Fibroblast of mammary gland (primary cell): ENCODE results near the gene HTR2C.

ENCODE experiments used
- DNase-seq: peaks from one replicate; pipeline ENCODE4 v3.0.0-alpha.2; 2010; ENCODE audit warnings: low read depth
- H3K4me3 ChIP-seq: 2 replicates; pipeline ENCODE4 v1.5.1; 2011; ENCODE audit warnings: low read depth, mild to moderate bottlenecking, low read length, moderate library complexity; ENCODE audit not compliant: control insufficient read depth
- TF ChIP-seq, protein P1 (sequence below): conservative IDR thresholded peaks from 2 replicates; pipeline ENCODE4 v1.5.1; 2011; ENCODE audit warnings: low read depth, low read length, inconsistent platforms; ENCODE audit not compliant: control insufficient read depth, insufficient read depth

The HTR2C gene

DNA sequence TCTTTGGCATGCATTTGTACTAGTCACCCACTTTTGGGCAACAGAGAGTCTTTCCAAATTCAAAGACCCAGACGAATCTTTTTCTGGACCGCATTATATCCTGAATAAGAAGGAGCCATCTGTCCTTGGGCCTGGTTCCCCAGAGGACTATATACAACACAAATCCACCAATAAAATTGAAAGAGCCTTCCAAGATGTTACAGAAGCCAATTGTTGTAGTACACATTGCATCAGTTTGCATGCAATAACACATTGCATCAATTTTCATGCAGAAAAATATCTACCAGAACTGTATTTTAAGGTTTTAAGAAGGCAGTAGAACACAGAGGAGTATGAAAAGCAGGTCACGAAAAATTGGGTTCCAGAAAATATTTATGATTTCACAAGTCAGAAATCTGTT is 203.2 kb downstream of the HTR2C start:
- DNase-seq: no peak
- TF ChIP-seq, protein P1, sequence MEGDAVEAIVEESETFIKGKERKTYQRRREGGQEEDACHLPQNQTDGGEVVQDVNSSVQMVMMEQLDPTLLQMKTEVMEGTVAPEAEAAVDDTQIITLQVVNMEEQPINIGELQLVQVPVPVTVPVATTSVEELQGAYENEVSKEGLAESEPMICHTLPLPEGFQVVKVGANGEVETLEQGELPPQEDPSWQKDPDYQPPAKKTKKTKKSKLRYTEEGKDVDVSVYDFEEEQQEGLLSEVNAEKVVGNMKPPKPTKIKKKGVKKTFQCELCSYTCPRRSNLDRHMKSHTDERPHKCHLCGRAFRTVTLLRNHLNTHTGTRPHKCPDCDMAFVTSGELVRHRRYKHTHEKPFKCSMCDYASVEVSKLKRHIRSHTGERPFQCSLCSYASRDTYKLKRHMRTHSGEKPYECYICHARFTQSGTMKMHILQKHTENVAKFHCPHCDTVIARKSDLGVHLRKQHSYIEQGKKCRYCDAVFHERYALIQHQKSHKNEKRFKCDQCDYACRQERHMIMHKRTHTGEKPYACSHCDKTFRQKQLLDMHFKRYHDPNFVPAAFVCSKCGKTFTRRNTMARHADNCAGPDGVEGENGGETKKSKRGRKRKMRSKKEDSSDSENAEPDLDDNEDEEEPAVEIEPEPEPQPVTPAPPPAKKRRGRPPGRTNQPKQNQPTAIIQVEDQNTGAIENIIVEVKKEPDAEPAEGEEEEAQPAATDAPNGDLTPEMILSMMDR: no peak
- no peak overlapping the region for H3K4me3 ChIP-seq

DNA sequence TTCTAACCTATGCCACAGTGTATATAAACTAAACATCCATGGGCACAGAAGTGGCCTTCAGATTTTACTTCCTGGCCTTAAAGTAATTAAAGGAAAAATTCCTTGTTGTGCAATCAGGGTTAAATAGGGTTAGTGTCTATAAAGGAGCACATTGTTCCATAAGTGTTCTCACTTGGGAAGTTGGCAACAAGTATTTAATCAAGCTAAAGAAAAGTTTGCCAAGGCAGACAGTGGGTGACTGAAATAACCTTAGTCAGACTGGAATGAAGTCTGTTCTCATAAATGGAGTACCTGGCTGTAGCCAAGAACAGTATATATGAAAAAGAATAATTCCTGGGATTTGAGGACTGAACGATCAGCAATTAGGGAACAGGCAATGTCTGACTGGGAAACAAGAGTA is 213.6 kb downstream of the HTR2C start:
- TF ChIP-seq, protein P1: no peak
- H3K4me3 ChIP-seq: no peak overlapping the region
- DNase-seq: peak; percentile 5

DNA sequence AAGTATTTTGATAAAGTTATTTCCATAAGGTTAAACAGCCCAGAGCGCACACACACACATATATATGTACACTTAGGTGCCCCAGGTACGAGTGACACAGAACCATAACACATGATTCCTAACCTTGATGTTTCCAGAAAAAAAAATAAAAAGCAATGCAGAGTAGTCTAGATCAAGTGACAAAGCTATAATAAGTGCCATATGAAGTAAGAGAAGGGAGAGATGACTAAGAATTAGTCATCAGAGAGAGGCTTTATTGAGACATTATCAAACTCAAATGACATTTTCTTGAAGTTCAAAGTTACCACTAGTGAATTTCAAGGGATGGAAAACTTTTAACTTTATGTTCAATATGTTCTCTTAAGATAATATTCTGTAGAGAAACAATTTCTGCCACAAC is 215.0 kb downstream of the HTR2C start:
- TF ChIP-seq, protein P1: no peak
- peak; percentile 67 for DNase-seq
- no peak overlapping the region for H3K4me3 ChIP-seq

DNA sequence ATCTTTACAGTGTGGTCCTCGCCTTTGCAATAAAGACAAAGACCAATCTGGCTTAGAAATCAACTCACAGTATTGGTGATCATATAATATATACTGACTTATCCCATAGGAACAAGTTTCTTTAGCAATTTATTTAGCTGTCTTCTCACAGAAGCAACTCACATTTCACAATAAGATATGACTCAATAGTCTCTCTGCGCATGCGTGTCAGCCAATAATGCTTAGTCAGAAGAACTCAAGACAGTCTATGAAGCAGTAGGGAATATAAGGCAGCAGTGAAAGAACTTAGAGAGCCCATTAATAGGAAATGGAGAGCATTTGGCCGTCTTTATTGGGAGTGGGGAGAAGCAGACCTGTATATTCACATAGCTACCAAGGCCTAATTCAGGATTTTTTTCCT is 216.8 kb downstream of the HTR2C start:
- TF ChIP-seq, protein P1: no peak
- DNase-seq: peak; percentile 90

DNA sequence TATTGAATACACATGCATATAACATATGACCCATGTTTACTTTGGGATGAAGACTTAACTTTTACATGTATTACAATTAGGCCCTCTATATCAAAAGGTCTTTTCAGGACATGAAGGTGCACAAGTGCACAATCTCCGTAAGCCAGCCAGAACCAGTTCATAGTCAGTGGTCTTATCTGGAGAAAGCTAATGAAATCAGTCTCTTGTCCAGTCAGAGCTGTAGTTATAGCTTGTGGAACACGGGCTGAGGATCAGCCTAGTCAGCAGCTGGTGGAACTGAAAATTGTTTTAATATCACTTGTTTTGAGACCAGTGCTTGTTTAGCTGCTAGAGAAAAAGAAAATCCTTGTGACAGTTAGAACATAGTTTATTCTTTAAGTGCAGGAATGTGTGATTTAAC is 235.6 kb downstream of the HTR2C start:
- no peak for DNase-seq
- no peak overlapping the region for H3K4me3 ChIP-seq
- TF ChIP-seq, protein P1: no peak

More for the DNA sequence above, 216.8 kb downstream of the HTR2C start:
- H3K4me3 ChIP-seq: no peak overlapping the region

DNA sequence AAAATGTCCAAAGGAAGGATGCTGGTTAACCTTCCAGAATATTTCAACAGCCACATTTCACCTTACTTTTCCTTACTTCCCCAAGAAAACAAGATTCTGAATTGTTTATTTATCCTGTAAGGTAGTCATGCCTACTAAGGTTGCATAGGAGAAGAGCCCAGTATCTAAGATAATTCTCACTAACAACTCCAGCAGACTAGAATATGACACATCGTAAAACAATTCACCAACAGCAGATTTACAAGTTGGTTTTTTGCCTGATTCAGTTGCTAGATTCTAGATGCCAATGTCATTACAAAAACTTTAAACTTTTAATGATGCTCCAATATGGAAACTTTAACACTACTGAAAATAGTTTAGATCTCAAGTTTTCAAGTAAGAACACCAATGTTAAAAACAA is 257.2 kb downstream of the HTR2C start:
- TF ChIP-seq, protein P1: no peak
- no peak overlapping the region for H3K4me3 ChIP-seq
- DNase-seq: peak; percentile 18

DNA sequence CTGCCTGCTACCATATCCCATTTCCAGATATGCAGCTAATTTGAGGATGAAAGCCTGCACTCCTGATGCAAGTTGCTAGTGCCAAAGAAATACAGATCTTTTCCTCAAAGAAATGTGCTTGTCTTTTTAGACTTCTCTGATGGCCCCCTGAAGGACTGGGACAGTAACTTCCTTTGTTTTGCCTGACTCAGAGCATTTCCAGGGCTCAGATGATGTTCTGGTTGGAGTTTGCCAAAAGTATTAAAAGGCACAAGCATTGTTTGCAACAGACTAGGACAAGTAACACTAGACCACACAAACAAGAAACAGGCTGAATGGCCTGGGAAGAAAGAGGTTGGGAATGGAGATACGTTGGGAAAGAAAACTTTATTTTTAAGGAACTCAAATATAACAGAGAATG is 258.3 kb downstream of the HTR2C start:
- TF ChIP-seq, protein P1: no peak
- DNase-seq: no peak
- H3K4me3 ChIP-seq: no peak overlapping the region
